GM08714 (cell line): ENCODE measurements around the gene HOXB7.

ENCODE experiments used
- H3K4me3 ChIP-seq: fragments of 200-500 bp; sonication (Bioruptor generic); 2 replicates; pipeline ENCODE4 v1.5.1; 2014; ENCODE audit warnings: mild to moderate bottlenecking, low read length, inconsistent platforms
- ZNF274 ChIP-seq: IDR thresholded peaks from 2 replicates; pipeline ENCODE4 v1.6.1; 2012; ENCODE audit warnings: mild to moderate bottlenecking, low read depth, low read length

The HOXB7 gene

DNA sequence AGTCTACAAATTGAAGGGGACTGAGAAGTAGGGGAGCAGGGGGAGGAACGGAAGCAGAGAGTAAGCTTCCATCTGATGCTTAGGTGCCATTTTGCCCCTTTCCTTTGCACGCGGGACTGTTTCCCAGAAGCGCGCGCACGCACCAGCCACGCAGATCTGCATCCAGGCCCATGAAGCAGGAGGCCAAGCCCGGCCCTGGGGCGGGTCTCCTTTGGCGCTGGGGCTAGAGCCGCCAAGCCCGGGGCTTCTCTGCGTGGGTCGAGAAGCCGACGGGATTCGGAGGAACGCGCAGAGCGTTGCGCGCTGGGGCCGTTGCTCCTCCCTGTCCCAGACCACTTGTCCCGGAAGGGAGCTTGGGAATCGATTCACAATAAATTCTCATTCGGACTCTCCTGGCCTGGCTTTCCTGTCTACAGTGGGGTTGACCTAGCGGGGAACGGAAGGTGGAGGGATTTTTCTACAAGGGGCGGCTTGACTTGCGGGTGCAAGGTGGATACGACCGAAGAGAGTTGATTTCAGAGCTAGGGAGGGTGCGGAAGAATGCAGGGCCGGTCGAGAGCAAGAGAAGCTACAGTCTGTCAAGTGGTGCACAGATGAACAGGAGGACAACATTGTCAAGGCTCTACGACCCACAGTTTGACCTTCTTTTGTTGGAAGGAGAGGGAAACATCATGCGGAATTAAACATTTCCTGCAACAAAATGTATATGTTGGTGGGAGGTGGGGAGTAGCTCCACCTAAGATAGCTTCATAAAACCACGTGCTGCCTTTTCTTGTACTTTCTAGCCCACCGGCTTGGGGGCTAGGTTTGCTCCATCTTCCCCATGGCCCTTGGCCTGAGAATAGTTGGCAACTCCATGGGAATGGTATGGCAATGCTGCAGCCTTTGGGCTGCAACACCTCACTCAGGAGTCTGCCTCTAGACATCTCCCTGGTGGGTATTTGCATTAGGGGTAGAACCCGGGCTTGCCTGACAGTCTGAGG is 10.9 kb upstream of the HOXB7 start:
- H3K4me3 ChIP-seq, result no peak overlapping the region

GRCh38 chr17:48620461-48621139 is 9.8 kb upstream of the HOXB7 start:
- H3K4me3 ChIP-seq, result no peak overlapping the region
- no peak for TF ChIP-seq ZNF274

More for the DNA sequence above, 10.9 kb upstream of the HOXB7 start:
- no peak for TF ChIP-seq ZNF274

DNA sequence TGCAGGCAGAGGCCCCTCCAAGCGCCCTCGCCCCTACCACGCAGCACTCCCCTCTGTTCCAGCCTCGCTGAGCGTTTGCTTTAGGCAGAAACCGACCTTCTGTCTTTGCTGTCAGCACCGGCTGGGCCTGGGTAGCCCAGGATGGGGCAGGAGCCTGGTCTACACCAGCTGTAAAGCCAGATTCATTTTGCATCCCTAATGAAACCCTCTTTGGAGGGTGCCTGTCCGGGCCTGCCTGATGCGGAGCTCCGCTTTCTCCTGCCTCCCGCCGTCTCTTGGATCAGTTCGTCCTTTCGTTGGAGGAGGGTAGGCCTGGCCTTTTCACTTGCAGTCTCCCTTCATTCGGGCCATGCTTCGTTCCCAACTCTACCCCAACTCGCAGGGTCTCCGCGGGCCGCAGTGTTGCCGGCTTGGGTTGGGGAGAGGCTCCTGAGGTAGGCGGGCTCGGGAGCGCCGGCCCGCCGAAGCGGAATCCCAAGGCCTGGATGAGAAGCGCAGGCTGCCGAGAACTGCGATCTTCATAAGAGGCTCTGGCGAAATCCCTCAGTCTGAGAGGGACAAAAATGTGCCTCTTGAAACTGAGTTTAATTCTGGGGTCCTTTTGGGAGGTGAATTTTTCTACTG is 9.1 kb upstream of the HOXB7 start:
- no peak for TF ChIP-seq ZNF274
- H3K4me3 ChIP-seq, result no peak overlapping the region

- TF ChIP-seq ZNF274, result no peak
- no peak overlapping the region for H3K4me3 ChIP-seq
These were observed 7.6 kb upstream of the HOXB7 start for GRCh38 chr17:48618256-48618896.

DNA sequence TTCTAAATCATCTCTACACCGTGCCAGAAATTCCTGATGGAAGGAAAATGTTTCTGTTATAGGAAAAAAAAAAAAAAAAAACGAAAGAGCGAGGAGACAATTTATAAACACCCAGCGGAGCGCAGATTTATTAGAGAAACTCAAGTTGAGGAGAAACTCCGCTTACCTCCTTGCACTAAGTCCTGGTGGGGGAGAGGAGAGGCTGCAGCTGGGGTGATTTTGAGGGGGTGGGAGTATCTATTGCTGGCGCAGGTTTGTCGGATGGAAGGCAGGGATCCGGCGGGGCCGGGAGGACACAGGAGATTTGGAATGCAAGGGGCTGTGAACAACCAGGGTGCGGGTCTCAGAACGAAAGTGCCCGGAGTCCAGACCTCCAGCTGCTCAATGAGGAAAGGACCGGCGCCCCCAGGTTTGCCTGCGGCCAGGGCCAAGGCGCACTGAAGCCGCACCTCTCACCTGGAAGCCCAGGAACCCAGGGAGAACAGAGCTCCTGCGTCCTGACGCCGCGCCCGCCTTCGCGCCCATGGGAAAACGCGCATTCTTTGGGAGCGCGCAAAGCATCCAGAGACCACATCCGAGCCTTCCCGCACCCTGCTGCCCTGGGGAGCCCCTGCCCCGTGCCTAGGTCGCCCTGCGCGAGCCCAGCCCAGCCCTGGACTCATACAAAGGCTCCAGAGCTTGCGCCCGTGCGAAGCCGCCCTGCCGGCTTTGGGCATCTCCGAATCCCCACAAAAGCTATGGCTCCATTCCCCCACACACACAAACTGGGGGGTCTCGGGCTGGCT is 6.8 kb upstream of the HOXB7 start:
- H3K4me3 ChIP-seq, result no peak overlapping the region
- no peak for TF ChIP-seq ZNF274

GRCh38 chr17:48616717-48617470 is 6.1 kb upstream of the HOXB7 start:
- TF ChIP-seq ZNF274, result no peak
- H3K4me3 ChIP-seq, result no peak overlapping the region

DNA sequence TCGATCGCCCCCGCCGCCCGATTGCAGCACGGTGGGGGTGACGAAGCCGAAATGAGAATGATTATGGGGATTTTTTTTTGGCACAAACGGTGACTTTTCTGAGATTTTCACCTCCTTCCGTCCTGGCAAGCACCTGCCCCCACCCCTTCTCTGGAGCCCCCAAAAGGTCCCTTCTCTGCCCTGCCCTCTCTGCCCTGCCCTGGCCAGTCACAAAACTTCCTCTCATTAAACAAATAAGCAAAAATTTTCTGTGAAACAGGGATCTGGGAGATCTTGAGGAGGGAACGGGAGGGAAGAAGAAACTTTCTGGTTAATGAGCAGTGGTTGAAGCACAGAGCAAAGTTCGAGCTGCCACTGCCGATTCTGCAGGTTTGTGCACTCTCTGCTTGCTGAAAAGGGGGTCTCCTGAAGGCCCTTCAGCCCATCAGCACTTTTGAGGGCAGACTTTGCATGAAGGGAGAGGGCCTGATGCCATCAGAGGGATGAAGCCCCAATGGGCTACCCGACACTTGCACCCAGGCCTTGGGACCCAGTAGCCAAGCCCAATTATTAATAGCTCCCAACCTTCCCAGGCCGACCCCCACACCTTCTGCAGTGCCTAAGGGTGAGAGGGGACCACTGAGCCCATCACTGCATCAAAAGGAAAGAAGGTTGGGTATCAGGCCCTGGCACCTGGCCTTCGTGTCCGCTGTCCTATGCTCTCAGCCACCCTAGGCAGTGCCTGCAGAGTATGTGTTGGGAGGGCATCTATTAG is 5.3 kb upstream of the HOXB7 start:
- H3K4me3 ChIP-seq, result no peak overlapping the region
- TF ChIP-seq ZNF274, result no peak

- H3K4me3 ChIP-seq, result no peak within 1 kb of the TSS; the same call in 1 of the 2 replicates
- no peak for TF ChIP-seq ZNF274
These were observed 4.5 kb upstream of the HOXB7 start, which contains the start of gene HOXB8 for GRCh38 chr17:48615047-48615962. HOXB8 (minus strand) TSS chr17:48615292; CDS start chr17:48614704, 588 bp downstream.

DNA sequence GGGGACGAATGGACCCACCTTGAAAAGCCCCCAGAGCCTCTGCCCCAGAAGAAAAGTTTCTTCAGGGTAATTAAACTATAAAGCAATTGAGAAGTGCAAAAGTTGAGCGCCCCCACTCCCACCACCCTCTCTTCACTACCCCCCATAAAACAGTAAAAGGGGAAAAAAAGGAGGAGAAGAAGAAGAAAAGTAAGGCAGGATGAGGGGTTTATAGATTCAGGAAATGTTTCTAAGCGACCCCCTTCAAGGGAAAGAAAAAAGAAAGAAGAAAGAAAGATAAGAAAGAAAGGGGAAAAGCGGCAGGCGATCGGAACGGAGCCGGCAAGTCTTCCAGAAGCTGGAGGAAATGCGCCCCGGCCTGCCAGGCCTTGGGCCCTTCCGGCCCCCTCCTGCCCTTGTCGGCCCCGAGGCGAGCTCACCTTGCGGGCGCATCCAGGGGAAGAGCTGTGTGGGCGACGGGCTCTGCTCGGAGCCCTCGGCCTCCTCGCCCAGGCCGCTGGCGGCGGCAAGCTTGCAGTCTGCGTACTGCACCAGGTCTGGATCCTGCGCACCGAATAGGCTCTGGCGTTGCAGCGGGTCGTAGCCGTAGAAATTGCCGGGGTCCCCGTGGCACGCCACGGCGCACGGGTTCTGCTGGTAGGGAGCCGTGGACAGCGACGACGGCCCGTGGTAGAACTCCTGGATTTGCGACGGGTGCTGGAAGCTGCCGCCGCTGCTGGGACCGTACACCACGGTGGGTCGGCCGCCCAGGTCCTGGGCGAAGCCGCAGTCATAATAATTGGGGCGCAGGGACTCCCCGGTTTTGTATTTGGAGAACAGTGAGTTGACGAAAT is 3.3 kb upstream of the HOXB7 start:
- no peak for TF ChIP-seq ZNF274
- no peak overlapping the region; the same call in 1 of the 2 replicates for H3K4me3 ChIP-seq

GRCh38 chr17:48612854-48613691 is 2.3 kb upstream of the HOXB7 start:
- peak overlapping the region; percentile 28; the same call in 1 of the 2 replicates for H3K4me3 ChIP-seq
- no peak for TF ChIP-seq ZNF274
